ENCODE results near the gene TRAF7. TPM values are rescaled to one million over a fixed set of nuclear protein-coding genes. Genes with fewer than 3 reads are reported as not detected.

The TRAF7 gene
- total RNA-seq, 1 donor: 64.3 TPM

GRCh38 chr16:2147378-2147777 is 8.2 kb upstream of the TRAF7 start:
- no peak for TF ChIP-seq CTCF (IDR thresholded peaks at IDR 0.05; ENCODE audit: insufficient read depth, low read length)
- no peak overlapping the region for H3K4me3 ChIP-seq (ENCODE audit: low read depth, low read length)
- no peak for DNase-seq (ENCODE audit: low read depth)

GRCh38 chr16:2147981-2148671 is 7.5 kb upstream of the TRAF7 start, which contains the start of gene RAB26:
Gene RAB26, plus strand, starts transcription at chr16:2148625. Its CDS starts 159 bp downstream, at chr16:2148784.
- peak within 1 kb of the TSS; percentile 53 for H3K4me3 ChIP-seq (ENCODE audit: low read depth, low read length)
- no peak for DNase-seq (ENCODE audit: low read depth)
- no peak for TF ChIP-seq CTCF (IDR thresholded peaks at IDR 0.05; ENCODE audit: insufficient read depth, low read length)

GRCh38 chr16:2148714-2149629 is 6.6 kb upstream of the TRAF7 start:
- DNase-seq (ENCODE audit: low read depth): no peak
- peak overlapping the region; percentile 53 for H3K4me3 ChIP-seq (ENCODE audit: low read depth, low read length)
- TF ChIP-seq CTCF (IDR thresholded peaks at IDR 0.05; ENCODE audit: insufficient read depth, low read length): no peak

DNA sequence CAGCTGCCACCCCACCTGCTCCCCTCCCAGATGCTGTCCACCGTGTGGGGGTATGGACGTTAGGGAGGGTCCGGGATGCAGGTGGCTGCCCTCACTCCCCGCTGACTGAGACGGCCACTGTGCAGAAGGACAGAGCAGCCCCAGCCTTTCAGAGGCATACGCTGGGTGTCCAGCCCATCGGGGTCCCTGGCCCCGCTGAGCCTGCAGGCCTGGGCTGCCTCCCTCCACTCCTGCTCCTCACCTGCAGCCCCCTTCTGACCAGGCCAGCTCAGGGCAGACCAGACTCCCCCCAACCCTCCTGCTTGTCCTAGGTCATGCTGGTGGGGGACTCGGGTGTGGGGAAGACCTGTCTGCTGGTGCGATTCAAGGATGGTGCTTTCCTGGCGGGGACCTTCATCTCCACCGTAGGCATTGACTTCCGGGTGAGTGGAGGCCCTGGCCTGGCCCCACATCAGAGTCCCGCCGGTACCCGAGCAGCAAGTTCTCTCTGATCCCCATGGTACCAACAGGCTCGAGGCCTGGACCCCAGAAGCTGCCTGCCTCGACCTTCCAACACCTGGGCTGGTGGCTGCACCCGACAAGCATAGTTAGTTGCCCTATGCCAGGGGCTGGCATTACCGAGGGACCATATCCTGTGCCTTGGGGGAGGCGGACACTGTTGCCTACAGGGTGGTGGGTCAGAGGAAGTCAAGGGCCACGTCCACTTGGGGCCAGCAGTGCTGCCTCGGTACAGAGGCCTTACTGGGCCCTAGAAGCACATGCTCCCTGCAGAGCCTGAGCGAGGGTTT is 5.8 kb upstream of the TRAF7 start:
- no peak for TF ChIP-seq CTCF (IDR thresholded peaks at IDR 0.05; ENCODE audit: insufficient read depth, low read length)
- H3K4me3 ChIP-seq (ENCODE audit: low read depth, low read length): no peak overlapping the region
- DNase-seq (ENCODE audit: low read depth): no peak

GRCh38 chr16:2150418-2151187 is 5.0 kb upstream of the TRAF7 start:
- peak; percentile 57 for DNase-seq (ENCODE audit: low read depth)
- H3K4me3 ChIP-seq (ENCODE audit: low read depth, low read length): no peak overlapping the region
- TF ChIP-seq CTCF (IDR thresholded peaks at IDR 0.05; ENCODE audit: insufficient read depth, low read length): no peak
